Measurements from ENCODE around the gene C10orf90. TPM values are rescaled to one million over a fixed set of nuclear protein-coding genes. Genes with fewer than 3 reads are reported as not detected.

C10orf90 gene
- total and polyA plus RNA-seq, 2 donors: 0.27 to 0.38 TPM

DNA sequence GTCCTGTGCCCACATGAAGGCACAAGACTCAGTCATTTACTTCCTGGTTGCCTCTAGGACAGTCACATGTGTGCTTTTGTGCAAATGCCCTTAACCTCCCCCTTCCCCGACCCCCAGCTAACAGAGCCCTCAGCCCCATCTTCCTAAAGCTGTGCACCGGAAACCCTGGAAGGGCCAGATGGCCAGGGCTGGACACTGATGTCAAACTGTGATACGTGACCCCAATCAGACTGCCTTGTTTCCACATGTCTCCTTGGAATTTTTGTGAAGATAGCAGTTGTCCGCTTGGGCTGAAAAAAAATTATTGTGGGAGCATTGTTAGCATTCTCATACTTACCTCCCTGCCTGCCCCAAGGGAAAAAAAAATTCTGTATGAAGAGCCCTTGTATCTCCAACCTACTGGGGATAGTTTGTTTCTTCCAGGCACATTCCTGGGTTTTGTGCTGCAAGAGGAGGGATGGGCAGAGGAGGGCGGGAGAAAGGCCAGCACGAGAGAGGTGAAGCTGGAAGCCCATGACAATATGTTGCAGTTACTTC lies 265.2 kb downstream of the C10orf90 start:
- Histone ChIP-seq H3K9me3 (ENCODE audit: control insufficient read depth in 2 of 2, insufficient read depth in 1 of 2, low read length in 1 of 2) (no peaks in the 10 kb centered on the region), H3K36me3 (ENCODE audit: control insufficient read depth in 2 of 2, insufficient read depth in 2 of 2, low read length in 1 of 2) (no peaks in the 10 kb centered on the region), H3K27ac (ENCODE audit: low read depth in 1 of 2, low read length in 1 of 2) (no peak overlapping the region), H3K27me3 (ENCODE audit: control insufficient read depth in 2 of 2, insufficient read depth in 1 of 2, low read length in 1 of 2) (peaks cover 0 to 2% of the 10 kb centered on the region in 2 donors), H3K4me3 (ENCODE audit: low read length in 2 of 2) (no peak overlapping the region), H3K4me1 (ENCODE audit: control insufficient read depth in 2 of 2, insufficient read depth in 2 of 2, low read length in 2 of 2) (no peaks in the 10 kb centered on the region)
- WGBS: 88% methylated on average over 6 of the region's 6 CpGs
- no peak for DNase-seq (ENCODE audit: low read depth in 6 of 9, low spot score in 9 of 9)

DNA sequence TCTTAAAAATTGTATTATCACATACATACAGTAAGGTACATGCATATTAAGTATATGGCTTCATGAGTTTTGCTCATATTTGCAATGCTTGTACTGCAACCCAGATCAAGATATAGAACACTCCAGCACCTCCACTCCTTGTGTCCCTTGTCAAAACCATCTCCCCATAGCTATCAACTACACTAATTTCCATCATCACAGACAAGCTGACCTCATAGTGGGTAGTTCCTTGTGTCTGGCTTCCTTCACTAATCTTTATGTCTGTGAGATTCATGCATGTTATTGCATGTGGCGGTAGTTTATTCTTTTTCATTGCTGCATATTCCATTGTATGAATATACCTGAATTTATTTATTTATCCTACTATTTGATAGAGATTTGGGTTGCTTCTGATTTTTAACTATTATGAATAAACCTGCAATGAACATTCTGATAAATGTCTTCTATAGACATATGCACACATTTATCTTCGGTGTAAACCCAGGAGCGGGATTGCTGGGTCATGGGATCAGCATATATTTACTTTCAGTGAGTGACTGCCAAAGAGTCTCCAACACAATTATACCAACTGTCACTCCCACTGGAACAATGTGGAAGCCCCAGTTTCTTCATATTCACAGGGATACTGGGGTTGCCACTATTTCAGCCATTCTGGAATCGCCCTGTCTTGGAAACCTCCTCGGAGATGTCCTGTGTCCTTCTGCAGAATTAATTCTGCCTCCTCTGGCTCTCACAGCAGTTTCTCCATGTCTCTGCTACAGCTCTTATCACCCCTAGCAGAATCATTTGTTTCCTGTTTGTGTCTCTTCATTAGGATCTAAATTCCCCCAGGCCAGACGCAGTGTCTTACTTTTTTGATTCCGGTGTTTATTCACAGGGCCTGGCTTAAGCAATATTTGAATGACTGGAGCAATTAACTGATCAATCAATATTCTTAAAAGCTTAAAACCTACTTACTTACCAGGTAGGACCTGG lies 267.5 kb downstream of the C10orf90 start:
- 67% methylated on average over 7 of the region's 7 CpGs for WGBS
- no peak for DNase-seq (ENCODE audit: low read depth in 6 of 9, low spot score in 9 of 9)

DNA sequence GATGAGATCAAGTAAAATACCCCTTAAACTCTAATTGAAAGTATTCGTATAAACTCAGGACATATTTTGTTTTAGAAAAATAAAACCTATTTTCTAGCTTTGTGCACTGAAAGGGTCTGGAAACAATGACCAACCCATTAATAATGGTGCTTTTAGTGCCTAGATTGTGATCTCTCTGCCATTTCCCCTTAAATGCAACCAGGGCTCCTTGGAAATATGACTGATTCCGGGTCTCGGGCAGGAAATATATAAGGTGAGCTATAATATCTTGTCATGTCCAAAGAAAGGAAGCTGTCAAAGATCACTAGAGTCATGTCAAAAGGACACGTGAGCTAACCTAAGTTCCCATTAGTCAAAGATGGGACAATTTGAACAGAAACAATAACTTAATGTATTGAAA lies 269.9 kb downstream of the C10orf90 start:
- Histone ChIP-seq H3K27ac (ENCODE audit: low read depth in 1 of 2, low read length in 1 of 2) (no peak overlapping the region), H3K4me1 (ENCODE audit: control insufficient read depth in 2 of 2, insufficient read depth in 2 of 2, low read length in 2 of 2) (no peaks in the 10 kb centered on the region), H3K4me3 (ENCODE audit: low read length in 2 of 2) (no peak overlapping the region), H3K9me3 (ENCODE audit: control insufficient read depth in 2 of 2, insufficient read depth in 1 of 2, low read length in 1 of 2) (no peaks in the 10 kb centered on the region), H3K36me3 (ENCODE audit: control insufficient read depth in 2 of 2, insufficient read depth in 2 of 2, low read length in 1 of 2) (no peaks in the 10 kb centered on the region), H3K27me3 (ENCODE audit: control insufficient read depth in 2 of 2, insufficient read depth in 1 of 2, low read length in 1 of 2) (no peaks in the 10 kb centered on the region)
- 65% methylated on average over 4 of the region's 4 CpGs for WGBS
- DNase-seq (ENCODE audit: low read depth in 6 of 9, low spot score in 9 of 9): no peak

More for the DNA sequence above, 267.5 kb downstream of the C10orf90 start:
- no peaks in the 10 kb centered on the region for H3K36me3 ChIP-seq (ENCODE audit: control insufficient read depth in 2 of 2, insufficient read depth in 2 of 2, low read length in 1 of 2)
- H3K27me3 ChIP-seq (ENCODE audit: control insufficient read depth in 2 of 2, insufficient read depth in 1 of 2, low read length in 1 of 2): no peaks in the 10 kb centered on the region
- no peaks in the 10 kb centered on the region for H3K4me1 ChIP-seq (ENCODE audit: control insufficient read depth in 2 of 2, insufficient read depth in 2 of 2, low read length in 2 of 2)
- no peak overlapping the region for H3K27ac ChIP-seq (ENCODE audit: low read depth in 1 of 2, low read length in 1 of 2)
- H3K4me3 ChIP-seq (ENCODE audit: low read length in 2 of 2): no peak overlapping the region
- H3K9me3 ChIP-seq (ENCODE audit: control insufficient read depth in 2 of 2, insufficient read depth in 1 of 2, low read length in 1 of 2): no peaks in the 10 kb centered on the region

DNA sequence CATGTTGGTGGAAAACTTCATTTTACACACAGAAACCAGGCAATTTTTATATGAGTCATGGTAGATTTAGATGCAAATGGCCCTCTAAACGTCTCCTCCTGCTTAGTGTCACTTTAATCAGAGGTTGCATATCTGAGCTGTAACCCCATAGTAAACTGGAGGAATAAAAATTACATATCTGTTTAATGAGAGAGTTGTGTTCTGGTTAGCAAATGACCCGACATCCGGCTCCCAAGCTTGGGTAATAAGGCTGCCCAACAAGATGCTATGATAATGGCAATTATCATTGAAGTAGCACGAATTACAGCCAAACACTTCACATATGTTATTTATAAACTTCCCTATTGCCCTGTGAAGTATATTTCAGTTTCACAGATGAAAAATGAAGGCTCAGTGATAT lies 271.6 kb downstream of the C10orf90 start:
- no peaks in the 10 kb centered on the region for H3K36me3 ChIP-seq (ENCODE audit: control insufficient read depth in 2 of 2, insufficient read depth in 2 of 2, low read length in 1 of 2)
- H3K27ac ChIP-seq (ENCODE audit: low read depth in 1 of 2, low read length in 1 of 2): no peak overlapping the region
- H3K4me1 ChIP-seq (ENCODE audit: control insufficient read depth in 2 of 2, insufficient read depth in 2 of 2, low read length in 2 of 2): no peaks in the 10 kb centered on the region
- no peaks in the 10 kb centered on the region for H3K9me3 ChIP-seq (ENCODE audit: control insufficient read depth in 2 of 2, insufficient read depth in 1 of 2, low read length in 1 of 2)
- no peak for DNase-seq (ENCODE audit: low read depth in 6 of 9, low spot score in 9 of 9)
- no peak overlapping the region for H3K4me3 ChIP-seq (ENCODE audit: low read length in 2 of 2)
- H3K27me3 ChIP-seq (ENCODE audit: control insufficient read depth in 2 of 2, insufficient read depth in 1 of 2, low read length in 1 of 2): no peaks in the 10 kb centered on the region
- 81% methylated on average over 4 of the region's 4 CpGs for whole genome bisulfite sequencing

DNA sequence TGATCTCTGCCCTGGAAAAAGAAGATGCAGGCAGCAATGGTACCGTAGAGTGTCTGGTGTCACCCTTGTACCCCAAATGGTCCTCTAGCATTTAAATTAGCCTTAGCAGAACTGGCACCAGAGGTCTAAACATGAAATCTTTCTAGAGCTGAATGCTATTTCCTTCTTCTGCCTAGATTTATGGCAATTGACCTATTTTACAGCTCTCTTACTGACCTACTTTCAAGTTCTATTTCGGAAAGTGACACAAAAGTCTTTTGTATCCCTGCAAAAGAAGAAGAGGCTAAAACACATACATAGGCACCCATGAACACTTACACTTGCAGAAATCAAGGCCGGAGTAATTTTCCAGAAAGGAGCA lies 272.1 kb downstream of the C10orf90 start:
- no peaks in the 10 kb centered on the region for H3K36me3 ChIP-seq (ENCODE audit: control insufficient read depth in 2 of 2, insufficient read depth in 2 of 2, low read length in 1 of 2)
- H3K27me3 ChIP-seq (ENCODE audit: control insufficient read depth in 2 of 2, insufficient read depth in 1 of 2, low read length in 1 of 2): no peaks in the 10 kb centered on the region
- DNase-seq (ENCODE audit: low read depth in 6 of 9, low spot score in 9 of 9): no peak
- no peak overlapping the region for H3K4me3 ChIP-seq (ENCODE audit: low read length in 2 of 2)
- no peaks in the 10 kb centered on the region for H3K4me1 ChIP-seq (ENCODE audit: control insufficient read depth in 2 of 2, insufficient read depth in 2 of 2, low read length in 2 of 2)
- no peaks in the 10 kb centered on the region for H3K9me3 ChIP-seq (ENCODE audit: control insufficient read depth in 2 of 2, insufficient read depth in 1 of 2, low read length in 1 of 2)
- WGBS: 73% methylated on average over 3 of the region's 3 CpGs
- no peak overlapping the region for H3K27ac ChIP-seq (ENCODE audit: low read depth in 1 of 2, low read length in 1 of 2)

DNA sequence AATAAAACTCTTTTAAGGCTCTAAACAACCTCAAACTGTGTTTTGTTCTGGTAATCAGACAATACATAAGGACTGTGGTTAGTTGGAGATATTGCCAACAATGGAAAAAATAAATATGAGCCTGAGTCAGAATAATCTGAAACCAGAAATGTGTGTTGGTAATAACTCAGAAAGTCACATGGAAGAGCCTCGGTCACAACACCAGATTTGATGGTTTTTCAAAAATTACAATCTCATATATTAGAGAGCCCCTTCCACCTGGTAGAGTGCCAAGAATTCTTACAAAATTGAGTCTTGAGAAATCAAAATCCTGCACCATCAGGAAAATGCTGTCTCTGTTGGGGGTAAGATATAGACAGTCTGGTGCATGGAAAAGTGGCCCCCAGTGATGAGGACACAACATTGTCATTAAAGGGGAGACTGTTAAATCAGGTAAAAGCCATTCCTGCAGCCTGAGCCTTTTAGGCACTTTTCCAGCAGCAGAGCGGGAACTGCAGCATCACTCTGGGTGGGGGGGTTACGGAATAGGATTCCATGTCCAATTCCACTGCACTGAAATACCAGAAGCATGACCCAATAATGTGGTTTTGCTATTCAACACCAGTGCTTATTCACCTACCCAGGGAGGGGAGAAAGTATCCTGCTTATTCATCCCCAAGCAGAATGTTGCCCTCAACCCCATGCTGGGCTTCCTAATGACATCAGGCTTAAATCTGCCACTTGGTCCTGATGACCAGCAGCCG lies 272.7 kb downstream of the C10orf90 start:
- no peak for DNase-seq (ENCODE audit: low read depth in 6 of 9, low spot score in 9 of 9)
- Histone ChIP-seq H3K27ac (ENCODE audit: low read depth in 1 of 2, low read length in 1 of 2) (no peak overlapping the region), H3K27me3 (ENCODE audit: control insufficient read depth in 2 of 2, insufficient read depth in 1 of 2, low read length in 1 of 2) (no peaks in the 10 kb centered on the region), H3K9me3 (ENCODE audit: control insufficient read depth in 2 of 2, insufficient read depth in 1 of 2, low read length in 1 of 2) (no peaks in the 10 kb centered on the region), H3K36me3 (ENCODE audit: control insufficient read depth in 2 of 2, insufficient read depth in 2 of 2, low read length in 1 of 2) (no peaks in the 10 kb centered on the region), H3K4me1 (ENCODE audit: control insufficient read depth in 2 of 2, insufficient read depth in 2 of 2, low read length in 2 of 2) (no peaks in the 10 kb centered on the region), H3K4me3 (ENCODE audit: low read length in 2 of 2) (no peak overlapping the region)
- WGBS: 78% methylated on average over 4 of the region's 4 CpGs

DNA sequence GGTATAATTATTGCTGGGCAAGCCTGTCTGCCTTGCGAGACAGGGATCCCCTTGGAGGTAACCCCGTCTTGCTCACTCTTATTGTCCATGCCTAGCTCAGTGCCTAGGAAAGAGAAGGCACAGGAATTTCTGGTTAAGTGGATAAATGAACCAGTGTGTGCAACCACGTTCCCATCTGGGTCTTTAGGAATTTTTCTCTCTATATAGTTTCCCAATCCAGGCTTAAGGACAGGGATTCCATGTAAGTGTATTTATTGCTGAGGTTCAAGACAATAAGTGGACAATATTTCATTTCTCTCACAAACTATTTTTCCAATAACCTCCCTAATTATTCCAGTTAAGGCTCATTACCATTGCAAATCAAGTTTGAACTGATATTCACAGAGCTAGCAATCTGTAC lies 273.3 kb downstream of the C10orf90 start:
- WGBS: 92% methylated on average over 3 of the region's 3 CpGs
- Histone ChIP-seq H3K4me1 (ENCODE audit: control insufficient read depth in 2 of 2, insufficient read depth in 2 of 2, low read length in 2 of 2) (no peaks in the 10 kb centered on the region), H3K27me3 (ENCODE audit: control insufficient read depth in 2 of 2, insufficient read depth in 1 of 2, low read length in 1 of 2) (no peaks in the 10 kb centered on the region), H3K9me3 (ENCODE audit: control insufficient read depth in 2 of 2, insufficient read depth in 1 of 2, low read length in 1 of 2) (no peaks in the 10 kb centered on the region), H3K36me3 (ENCODE audit: control insufficient read depth in 2 of 2, insufficient read depth in 2 of 2, low read length in 1 of 2) (no peaks in the 10 kb centered on the region), H3K4me3 (ENCODE audit: low read length in 2 of 2) (no peak overlapping the region), H3K27ac (ENCODE audit: low read depth in 1 of 2, low read length in 1 of 2) (no peak overlapping the region)
- DNase-seq (ENCODE audit: low read depth in 6 of 9, low spot score in 9 of 9): no peak

DNA sequence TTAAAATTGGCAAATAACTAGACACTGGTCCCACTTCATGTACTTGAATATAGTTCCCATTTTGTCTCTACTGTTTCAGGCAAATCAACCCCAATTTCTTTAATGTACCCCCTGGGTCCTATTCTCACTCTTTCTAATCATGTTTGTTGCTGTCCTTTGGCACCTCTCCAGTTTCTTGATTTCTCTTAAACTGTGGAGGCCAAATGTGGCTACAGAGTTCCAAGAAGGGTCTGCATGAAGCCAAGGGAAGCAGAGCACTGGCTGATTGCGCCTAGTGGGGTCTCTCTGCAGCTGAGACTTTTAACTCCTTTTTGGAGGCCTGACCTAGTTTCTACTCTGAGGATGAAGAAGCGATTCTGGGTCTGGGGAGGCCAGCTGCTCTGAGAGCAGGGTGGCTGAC lies 275.5 kb downstream of the C10orf90 start:
- H3K36me3 ChIP-seq (ENCODE audit: control insufficient read depth in 2 of 2, insufficient read depth in 2 of 2, low read length in 1 of 2): no peaks in the 10 kb centered on the region
- DNase-seq (ENCODE audit: low read depth in 6 of 9, low spot score in 9 of 9): no peak
- WGBS: 93% methylated on average over 2 of the region's 2 CpGs
- peaks cover 0 to 2% of the 10 kb centered on the region in 2 donors for H3K27me3 ChIP-seq (ENCODE audit: control insufficient read depth in 2 of 2, insufficient read depth in 1 of 2, low read length in 1 of 2)
- no peaks in the 10 kb centered on the region for H3K4me1 ChIP-seq (ENCODE audit: control insufficient read depth in 2 of 2, insufficient read depth in 2 of 2, low read length in 2 of 2)
- no peak overlapping the region for H3K4me3 ChIP-seq (ENCODE audit: low read length in 2 of 2)
- H3K9me3 ChIP-seq (ENCODE audit: control insufficient read depth in 2 of 2, insufficient read depth in 1 of 2, low read length in 1 of 2): no peaks in the 10 kb centered on the region
- H3K27ac ChIP-seq (ENCODE audit: low read depth in 1 of 2, low read length in 1 of 2): no peak overlapping the region

DNA sequence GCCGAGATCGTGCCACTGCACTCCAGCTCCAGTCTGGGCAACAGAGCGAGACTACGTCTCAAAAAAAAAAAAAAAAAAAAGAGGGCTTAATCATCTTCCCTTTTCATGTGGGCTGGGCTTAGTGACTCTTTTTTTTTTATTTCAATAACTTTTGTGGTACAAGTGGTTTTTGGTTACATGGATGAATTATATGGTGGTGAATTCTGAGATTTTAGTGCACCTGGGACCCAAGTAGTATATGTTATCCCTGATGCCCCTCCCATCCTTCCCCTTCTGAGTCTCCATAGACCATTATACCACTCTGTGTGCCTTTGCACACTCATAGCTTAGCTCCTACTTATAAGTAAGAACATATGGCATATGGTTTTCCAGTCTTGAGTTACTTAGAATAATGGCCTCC lies 277.4 kb downstream of the C10orf90 start:
- H3K36me3 ChIP-seq (ENCODE audit: control insufficient read depth in 2 of 2, insufficient read depth in 2 of 2, low read length in 1 of 2): no peaks in the 10 kb centered on the region
- H3K27ac ChIP-seq (ENCODE audit: low read depth in 1 of 2, low read length in 1 of 2): no peak overlapping the region
- DNase-seq (ENCODE audit: low read depth in 6 of 9, low spot score in 9 of 9): no peak
- no peaks in the 10 kb centered on the region for H3K4me1 ChIP-seq (ENCODE audit: control insufficient read depth in 2 of 2, insufficient read depth in 2 of 2, low read length in 2 of 2)
- H3K27me3 ChIP-seq (ENCODE audit: control insufficient read depth in 2 of 2, insufficient read depth in 1 of 2, low read length in 1 of 2): peaks cover 12 to 19% of the 10 kb centered on the region in 2 donors
- H3K9me3 ChIP-seq (ENCODE audit: control insufficient read depth in 2 of 2, insufficient read depth in 1 of 2, low read length in 1 of 2): peaks cover 0 to 2% of the 10 kb centered on the region in 2 donors
- H3K4me3 ChIP-seq (ENCODE audit: low read length in 2 of 2): no peak overlapping the region
- WGBS: 69% methylated on average over 4 of the region's 4 CpGs

Measured in thymus (tissue), 11 donors.